ENCODE data around the gene NDUFS5.

DNA sequence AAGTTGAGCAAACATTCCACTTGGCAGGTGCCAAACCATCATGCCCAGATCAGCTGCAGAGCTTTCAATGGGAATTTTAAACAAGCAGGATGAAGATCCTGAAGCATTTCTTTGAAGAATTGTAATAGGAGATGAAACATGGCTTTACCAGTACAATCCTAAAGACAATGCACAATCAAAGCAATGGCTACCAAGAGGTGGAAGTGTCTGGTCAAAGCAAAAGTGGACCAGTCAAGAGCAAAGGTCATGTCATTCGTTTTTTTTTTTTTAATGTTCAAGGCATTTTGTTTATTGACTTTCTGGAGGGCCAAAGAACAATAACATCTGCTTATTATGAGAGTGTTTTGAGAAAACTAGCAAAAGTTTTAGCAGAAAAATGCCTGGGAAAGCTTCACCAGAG, 3.0 kb upstream of the NDUFS5 start:
- no peak for TF ChIP-seq POU2F2 (IDR thresholded peaks at IDR 0.05; ENCODE audit: borderline replicate concordance, low read depth, low read length)
- TF ChIP-seq, protein P1, sequence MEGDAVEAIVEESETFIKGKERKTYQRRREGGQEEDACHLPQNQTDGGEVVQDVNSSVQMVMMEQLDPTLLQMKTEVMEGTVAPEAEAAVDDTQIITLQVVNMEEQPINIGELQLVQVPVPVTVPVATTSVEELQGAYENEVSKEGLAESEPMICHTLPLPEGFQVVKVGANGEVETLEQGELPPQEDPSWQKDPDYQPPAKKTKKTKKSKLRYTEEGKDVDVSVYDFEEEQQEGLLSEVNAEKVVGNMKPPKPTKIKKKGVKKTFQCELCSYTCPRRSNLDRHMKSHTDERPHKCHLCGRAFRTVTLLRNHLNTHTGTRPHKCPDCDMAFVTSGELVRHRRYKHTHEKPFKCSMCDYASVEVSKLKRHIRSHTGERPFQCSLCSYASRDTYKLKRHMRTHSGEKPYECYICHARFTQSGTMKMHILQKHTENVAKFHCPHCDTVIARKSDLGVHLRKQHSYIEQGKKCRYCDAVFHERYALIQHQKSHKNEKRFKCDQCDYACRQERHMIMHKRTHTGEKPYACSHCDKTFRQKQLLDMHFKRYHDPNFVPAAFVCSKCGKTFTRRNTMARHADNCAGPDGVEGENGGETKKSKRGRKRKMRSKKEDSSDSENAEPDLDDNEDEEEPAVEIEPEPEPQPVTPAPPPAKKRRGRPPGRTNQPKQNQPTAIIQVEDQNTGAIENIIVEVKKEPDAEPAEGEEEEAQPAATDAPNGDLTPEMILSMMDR (IDR thresholded peaks at IDR 0.05 in 2 of 3, conservative IDR thresholded peaks at IDR 0.05 in 1 of 3; ENCODE audit: control insufficient read depth in 2 of 3, extremely low read depth in 1 of 3, insufficient read depth in 1 of 3, low read depth in 3 of 3, low read length in 3 of 3): no peak
- TF ChIP-seq, protein P2, sequence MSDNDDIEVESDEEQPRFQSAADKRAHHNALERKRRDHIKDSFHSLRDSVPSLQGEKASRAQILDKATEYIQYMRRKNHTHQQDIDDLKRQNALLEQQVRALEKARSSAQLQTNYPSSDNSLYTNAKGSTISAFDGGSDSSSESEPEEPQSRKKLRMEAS (IDR thresholded peaks at IDR 0.05; ENCODE audit: low read depth, low read length): no peak
- TF ChIP-seq DPF2 (IDR thresholded peaks at IDR 0.05): no peak
- TF ChIP-seq SRF (IDR thresholded peaks at IDR 0.05; ENCODE audit: low read depth in 2 of 2, low read length in 2 of 2): no peak
- no peak for TF ChIP-seq JUND (IDR thresholded peaks at IDR 0.05; ENCODE audit: low read depth, low read length)
- TF ChIP-seq ZNF24 (IDR thresholded peaks at IDR 0.05): no peak
